RWPE2 (cell line): ENCODE measurements around the gene SHISA9.
"Not testable (repeated sequence)": the region's sequence is repeated elsewhere in the genome, so short reads cannot be mapped to it uniquely, and the experiment has no call there.

Experiments used
- ATAC-seq: fragments of 200-7000 bp; cut with Tn5 transposase; 3 replicates; pipeline ENCODE4 v1.9.1; 2021; ENCODE audit warnings: low read depth
- DNase-seq: peaks from one replicate; pipeline ENCODE4 v3.0.0-alpha.2; 2020; ENCODE audit warnings: low spot score
- H3K27ac ChIP-seq: fragments of 450-650 bp; 2 replicates; pipeline ENCODE4 v1.5.1; 2017; ENCODE audit warnings: mild to moderate bottlenecking; ENCODE audit not compliant: poor library complexity, severe bottlenecking
- H3K27me3 ChIP-seq: fragments of 250-450 bp; sonication (Bioruptor Pico); 2 replicates; pipeline ENCODE4 v1.5.1; 2021; ENCODE audit warnings: mild to moderate bottlenecking, moderate library complexity; ENCODE audit not compliant: insufficient read depth, poor library complexity, severe bottlenecking
- H3K36me3 ChIP-seq: fragments of 250-450 bp; sonication (Bioruptor Pico); 2 replicates; pipeline ENCODE4 v1.5.1; 2020; ENCODE audit warnings: low read depth, mild to moderate bottlenecking, moderate library complexity
- H3K4me1 ChIP-seq: fragments of 250-450 bp; sonication (Bioruptor Pico); 2 replicates; pipeline ENCODE4 v1.5.1; 2021; ENCODE audit warnings: mild to moderate bottlenecking, moderate library complexity; ENCODE audit not compliant: insufficient read depth, poor library complexity, severe bottlenecking
- H3K4me3 ChIP-seq: fragments of 250-450 bp; sonication (Bioruptor Pico); 2 replicates; pipeline ENCODE4 v1.5.1; 2021; ENCODE audit warnings: mild to moderate bottlenecking, moderate library complexity; ENCODE audit not compliant: severe bottlenecking
- H3K9me3 ChIP-seq: fragments of 250-450 bp; sonication (Bioruptor Pico); 2 replicates; pipeline ENCODE4 v1.5.1; 2021; ENCODE audit warnings: mild to moderate bottlenecking, moderate library complexity; ENCODE audit not compliant: severe bottlenecking
- TF ChIP-seq, protein P1 (sequence below): fragments of 450-650 bp; IDR thresholded peaks from one replicate; pipeline ENCODE4 v1.5.1; 2017; ENCODE audit warnings: mild to moderate bottlenecking, moderate library complexity; ENCODE audit not compliant: poor library complexity, severe bottlenecking

Gene SHISA9

GRCh38 chr16:12906765-12907516 is 5.5 kb downstream of the SHISA9 start:
- Histone ChIP-seq H3K4me1 (no peaks in the 10 kb centered on the region), H3K4me3 (no peak overlapping the region), H3K27me3 (peaks cover 33% of the 10 kb centered on the region), H3K9me3 (no peaks in the 10 kb centered on the region), H3K27ac (no peak overlapping the region), H3K36me3 (no peaks in the 10 kb centered on the region)
- ATAC-seq (no peak), DNase-seq (no peak)
- TF ChIP-seq, protein P1, sequence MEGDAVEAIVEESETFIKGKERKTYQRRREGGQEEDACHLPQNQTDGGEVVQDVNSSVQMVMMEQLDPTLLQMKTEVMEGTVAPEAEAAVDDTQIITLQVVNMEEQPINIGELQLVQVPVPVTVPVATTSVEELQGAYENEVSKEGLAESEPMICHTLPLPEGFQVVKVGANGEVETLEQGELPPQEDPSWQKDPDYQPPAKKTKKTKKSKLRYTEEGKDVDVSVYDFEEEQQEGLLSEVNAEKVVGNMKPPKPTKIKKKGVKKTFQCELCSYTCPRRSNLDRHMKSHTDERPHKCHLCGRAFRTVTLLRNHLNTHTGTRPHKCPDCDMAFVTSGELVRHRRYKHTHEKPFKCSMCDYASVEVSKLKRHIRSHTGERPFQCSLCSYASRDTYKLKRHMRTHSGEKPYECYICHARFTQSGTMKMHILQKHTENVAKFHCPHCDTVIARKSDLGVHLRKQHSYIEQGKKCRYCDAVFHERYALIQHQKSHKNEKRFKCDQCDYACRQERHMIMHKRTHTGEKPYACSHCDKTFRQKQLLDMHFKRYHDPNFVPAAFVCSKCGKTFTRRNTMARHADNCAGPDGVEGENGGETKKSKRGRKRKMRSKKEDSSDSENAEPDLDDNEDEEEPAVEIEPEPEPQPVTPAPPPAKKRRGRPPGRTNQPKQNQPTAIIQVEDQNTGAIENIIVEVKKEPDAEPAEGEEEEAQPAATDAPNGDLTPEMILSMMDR, result no peak

- Histone ChIP-seq H3K27ac (no peak overlapping the region), H3K4me3 (no peak overlapping the region), H3K36me3 (no peaks in the 10 kb centered on the region), H3K27me3 (peaks cover 25% of the 10 kb centered on the region), H3K9me3 (no peaks in the 10 kb centered on the region), H3K4me1 (no peaks in the 10 kb centered on the region)
- ATAC-seq (no peak), DNase-seq (no peak)
- TF ChIP-seq, protein P1, result no peak
Measured at GRCh38 chr16:12907670-12908233, 6.4 kb downstream of the SHISA9 start.

GRCh38 chr16:12917246-12917645 is 15.8 kb downstream of the SHISA9 start:
- H3K27ac ChIP-seq, result no peak overlapping the region
- TF ChIP-seq, protein P1, result no peak

DNA sequence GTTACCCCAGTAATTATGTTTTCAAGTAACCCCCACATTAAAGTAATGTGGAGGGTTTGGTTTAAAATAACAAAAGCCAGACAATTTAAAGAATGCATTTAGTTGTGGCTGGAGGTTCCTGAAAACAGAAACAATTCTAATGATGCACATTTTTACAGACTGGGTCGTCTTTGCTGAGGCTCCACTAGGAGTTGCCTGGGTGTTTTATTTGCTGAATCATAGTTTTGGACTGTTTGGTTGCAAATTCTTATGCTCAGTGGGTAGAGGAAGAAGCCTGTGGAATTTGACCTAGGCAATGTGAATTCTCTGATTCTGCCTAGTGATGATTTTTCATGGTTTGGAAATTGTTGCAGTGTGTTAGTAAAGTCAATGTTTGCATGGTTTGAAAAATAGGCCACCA is 16.3 kb downstream of the SHISA9 start:
- TF ChIP-seq, protein P1, result no peak
- no peak for ATAC-seq
- Histone ChIP-seq H3K27me3 (peaks cover 4% of the 10 kb centered on the region), H3K4me3 (no peak overlapping the region), H3K27ac (no peak overlapping the region), H3K9me3 (peaks cover 3% of the 10 kb centered on the region), H3K4me1 (no peaks in the 10 kb centered on the region), H3K36me3 (no peaks in the 10 kb centered on the region)
- no peak for DNase-seq

More at GRCh38 chr16:12917246-12917645, 15.8 kb downstream of the SHISA9 start:
- H3K27me3 ChIP-seq, result peaks cover 4% of the 10 kb centered on the region
- H3K36me3 ChIP-seq, result no peaks in the 10 kb centered on the region
- H3K4me1 ChIP-seq, result no peaks in the 10 kb centered on the region
- no peak overlapping the region for H3K4me3 ChIP-seq
- ATAC-seq, result no peak
- H3K9me3 ChIP-seq, result peaks cover 3% of the 10 kb centered on the region
- DNase-seq, result no peak

DNA sequence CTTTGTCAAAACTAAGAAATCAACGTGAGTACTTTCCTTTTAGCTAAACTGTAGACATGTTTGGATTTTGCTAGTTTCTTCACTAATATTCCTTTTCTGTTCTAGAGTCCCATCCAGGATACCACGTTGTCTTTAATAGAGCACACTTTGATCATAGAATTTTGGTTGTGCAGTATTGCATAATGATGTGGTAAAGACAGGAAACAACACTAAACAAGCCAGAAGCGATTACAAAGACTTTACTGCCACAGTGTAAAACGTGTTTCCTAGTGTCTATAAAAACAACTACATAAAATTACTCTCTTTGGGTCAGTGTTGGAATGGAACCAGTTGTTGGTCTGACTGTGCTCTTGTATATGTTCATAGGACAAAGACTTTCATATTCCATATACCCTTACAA is 19.3 kb downstream of the SHISA9 start:
- no peak for DNase-seq
- H3K4me1 ChIP-seq, result no peaks in the 10 kb centered on the region
- TF ChIP-seq, protein P1, result no peak
- peaks cover 3% of the 10 kb centered on the region for H3K9me3 ChIP-seq
- H3K36me3 ChIP-seq, result no peaks in the 10 kb centered on the region
- H3K27ac ChIP-seq, result no peak overlapping the region
- no peak for ATAC-seq
- no peak overlapping the region for H3K4me3 ChIP-seq
- peaks cover 4% of the 10 kb centered on the region for H3K27me3 ChIP-seq

DNA sequence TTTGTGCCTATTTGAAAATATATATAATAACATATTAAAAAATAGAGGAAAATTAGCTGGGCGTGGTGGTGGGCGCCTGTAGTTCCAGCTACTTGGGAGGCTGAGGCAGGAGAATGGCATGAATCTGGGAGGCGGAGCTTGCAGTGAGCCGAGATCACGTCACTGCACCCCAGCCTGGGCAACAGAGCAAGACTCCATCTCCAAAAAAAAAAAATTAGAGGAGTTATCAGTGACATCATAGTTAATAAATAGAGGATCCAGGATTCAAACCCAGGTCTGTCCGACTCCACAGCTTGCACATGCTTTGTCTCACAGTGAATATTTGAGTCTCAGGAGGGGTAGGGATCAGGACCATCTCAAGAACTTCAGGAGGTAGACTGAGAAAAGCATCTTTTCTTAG is 22.2 kb downstream of the SHISA9 start:
- ATAC-seq, H3K27me3 ChIP-seq, H3K36me3 ChIP-seq, DNase-seq, H3K4me1 ChIP-seq, H3K4me3 ChIP-seq, H3K27ac ChIP-seq, H3K9me3 ChIP-seq: not testable (repeated sequence)
